Measurements from ENCODE around the gene KLHL29.

The KLHL29 gene

DNA sequence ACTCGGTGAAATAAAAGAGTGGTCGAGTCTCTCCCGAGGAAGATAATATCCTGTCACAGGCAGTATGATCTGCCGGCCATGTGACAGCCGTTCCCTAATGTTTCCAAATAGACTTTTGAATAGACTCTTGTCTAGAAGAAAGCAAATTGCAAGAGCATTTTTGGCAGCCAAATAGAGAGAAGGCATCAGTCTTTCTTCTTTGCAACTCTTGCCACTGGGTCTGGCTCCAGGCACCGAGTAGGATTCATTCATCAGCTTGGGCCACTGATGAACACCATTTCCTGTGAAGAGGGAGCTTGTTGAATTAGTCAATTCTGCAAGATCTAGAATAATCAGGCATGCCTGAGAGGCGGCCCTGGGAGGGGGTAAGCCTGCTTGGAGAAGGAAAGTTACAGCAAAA, 165.6 kb downstream of the KLHL29 start:
- DNase-seq (ENCODE audit: low read depth in 2 of 2): no peak

DNA sequence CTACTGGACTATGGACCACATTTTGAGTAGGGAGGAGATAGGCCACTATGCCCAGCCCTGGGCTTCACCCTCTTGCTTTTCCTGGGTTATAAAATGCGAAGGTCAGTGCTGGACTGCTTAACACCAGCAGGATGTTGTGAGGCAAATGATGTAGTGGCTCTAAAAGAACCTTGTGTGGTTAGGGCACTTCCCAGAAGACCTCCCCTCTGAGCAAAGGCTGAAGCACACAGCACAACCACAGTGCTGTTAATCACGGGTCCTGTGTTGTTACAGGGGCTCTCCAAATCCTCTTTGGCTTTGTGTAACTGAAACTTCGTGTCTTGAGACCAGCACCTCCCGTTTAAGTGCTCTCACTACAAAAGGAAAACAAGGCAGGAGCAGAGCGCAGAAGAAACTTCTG, 166.9 kb downstream of the KLHL29 start:
- no peak for DNase-seq (ENCODE audit: low read depth in 2 of 2)

DNA sequence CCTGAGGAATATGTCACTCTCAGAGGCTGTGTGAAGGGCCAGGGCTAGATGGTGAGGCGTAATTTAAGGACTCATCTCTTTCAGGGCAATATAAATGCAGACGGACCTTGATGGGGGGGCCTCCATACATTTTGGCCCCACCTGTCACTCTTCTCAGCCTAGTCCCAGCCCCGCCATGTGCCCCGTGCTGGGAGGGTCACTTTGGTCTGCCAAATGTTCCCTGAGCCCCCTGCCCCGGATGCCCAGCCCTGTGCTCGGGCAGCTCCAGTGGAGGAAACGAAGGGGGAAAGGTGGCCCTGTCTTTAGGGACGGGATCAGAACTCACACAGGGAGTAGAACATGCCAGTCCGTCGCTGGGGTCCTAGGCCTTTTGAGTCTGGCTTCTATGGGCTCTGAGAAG, 168.6 kb downstream of the KLHL29 start:
- DNase-seq (ENCODE audit: low read depth in 2 of 2): no peak

DNA sequence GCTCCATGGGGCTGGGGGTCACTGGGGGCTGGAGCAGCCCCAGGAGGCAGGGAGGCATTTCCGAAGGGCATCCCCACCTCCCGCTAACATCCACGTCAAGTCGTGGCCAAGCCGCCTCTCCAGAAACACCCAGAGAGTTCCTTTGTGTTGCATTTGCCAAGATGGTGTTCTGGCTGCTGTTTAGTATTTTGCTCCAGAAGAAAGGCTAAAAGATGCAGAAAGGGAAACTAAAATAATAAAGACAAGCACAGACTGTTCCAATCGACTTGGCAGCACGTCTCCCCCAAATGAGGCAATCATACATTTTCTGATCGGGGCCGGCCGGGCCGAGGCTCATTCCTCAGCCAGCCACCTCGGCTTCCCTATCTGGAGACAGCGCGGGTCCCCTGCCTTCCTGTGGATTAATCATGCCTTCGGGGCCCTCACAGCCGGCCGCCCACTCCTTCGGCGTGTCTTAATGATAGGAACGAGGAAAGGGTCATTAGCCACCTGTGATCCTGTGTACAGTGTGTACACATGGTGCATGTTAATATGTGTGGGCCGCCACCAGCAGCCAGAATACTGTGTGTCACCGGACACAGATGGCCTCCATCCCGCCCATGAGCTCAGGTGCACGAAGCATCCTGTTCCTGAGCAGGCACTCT, 169.2 kb downstream of the KLHL29 start:
- no peak for DNase-seq (ENCODE audit: low read depth in 2 of 2)

DNA sequence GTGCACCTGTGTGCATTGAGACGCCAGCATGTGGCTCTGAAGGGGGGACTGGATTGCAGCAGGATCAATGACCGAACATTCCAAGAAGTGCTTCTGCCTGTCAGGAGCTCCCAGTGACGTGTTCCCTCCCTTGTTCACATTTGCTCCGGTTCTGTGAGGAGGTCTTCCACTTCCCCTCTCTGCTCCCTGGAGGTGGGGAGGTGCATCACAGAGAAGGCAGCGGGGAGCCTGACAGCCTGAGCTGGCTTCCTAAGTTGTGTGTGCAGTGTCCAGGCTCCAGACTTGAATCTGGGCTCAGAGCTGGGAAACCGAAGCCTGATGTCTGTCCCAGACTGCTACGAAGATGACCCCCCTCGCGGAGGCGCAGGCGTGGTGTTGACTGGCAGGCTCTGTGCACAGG, 171.0 kb downstream of the KLHL29 start:
- DNase-seq (ENCODE audit: low read depth in 2 of 2): no peak

DNA sequence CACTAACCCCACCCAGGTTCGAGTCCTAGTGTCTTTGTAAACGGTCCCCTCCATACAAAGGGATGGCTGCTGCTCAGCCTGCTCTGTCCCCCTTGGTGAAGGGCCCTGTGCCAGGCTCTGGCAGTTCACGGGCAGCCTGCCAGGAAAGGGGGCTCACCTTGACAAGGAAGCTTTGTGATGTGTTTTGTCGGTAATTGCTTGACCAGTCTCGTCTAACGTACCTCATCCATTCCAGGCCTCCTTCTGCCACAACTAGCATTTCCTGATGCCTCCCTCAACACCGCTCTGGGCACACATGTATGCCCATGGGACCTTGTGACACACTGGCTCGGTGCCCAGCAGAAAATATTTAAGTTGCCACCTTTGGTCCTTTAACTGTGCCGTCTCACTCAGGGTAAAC, 171.9 kb downstream of the KLHL29 start:
- DNase-seq (ENCODE audit: low read depth in 2 of 2): no peak

DNA sequence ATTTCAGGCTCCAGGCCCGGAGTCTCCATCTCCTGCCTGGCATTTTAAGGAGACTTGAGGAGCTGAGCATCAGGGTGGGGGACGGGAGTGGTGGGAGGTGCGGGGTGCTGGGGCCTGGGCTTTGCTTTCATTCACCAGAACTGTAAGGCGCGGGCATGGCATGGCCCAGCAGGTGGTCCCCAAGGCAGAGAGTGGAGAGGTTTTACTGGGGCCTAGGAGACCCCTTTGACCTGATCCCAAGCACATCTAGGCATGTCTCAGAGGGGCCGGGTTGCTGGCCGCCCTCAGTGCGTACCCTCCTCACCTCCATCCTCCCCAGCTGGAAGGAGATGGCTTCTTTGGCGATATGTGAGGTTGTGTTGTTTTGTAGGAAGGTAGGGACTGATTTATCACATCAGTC, 172.5 kb downstream of the KLHL29 start:
- no peak for DNase-seq (ENCODE audit: low read depth in 2 of 2)

DNA sequence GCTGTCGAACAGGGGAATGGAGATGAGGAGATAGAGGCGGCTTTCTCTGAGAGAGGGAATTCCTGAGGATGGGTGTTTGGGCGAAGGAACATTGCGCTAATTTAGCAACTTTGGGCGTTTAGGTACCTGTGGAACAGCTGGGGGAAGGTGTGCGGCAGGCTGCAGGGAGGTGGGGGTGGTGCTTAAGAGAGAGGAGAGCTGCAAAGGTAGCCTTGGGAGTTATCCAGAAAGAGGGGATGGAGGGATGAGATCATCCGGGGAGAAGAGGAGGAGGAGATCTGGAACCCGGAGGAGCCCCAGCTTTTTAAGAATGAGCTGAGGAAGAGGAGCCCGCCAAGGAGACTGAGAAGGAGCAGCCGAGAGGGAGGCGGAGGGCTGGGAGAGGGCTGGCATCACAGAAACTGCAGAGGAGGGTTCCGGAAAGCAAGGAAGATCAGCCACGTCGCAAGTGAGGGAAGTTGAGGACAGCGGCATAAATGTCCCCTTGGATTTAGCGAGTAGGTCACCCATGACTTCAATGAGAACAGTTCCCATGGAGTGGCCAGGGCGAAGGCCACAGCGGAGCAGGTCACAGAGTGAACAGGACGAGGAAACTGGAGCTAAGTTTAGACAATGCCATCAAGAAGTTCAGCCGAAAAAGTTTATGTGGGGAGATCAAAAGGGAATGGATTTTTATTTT, 174.7 kb downstream of the KLHL29 start:
- DNase-seq (ENCODE audit: low read depth in 2 of 2): no peak

DNA sequence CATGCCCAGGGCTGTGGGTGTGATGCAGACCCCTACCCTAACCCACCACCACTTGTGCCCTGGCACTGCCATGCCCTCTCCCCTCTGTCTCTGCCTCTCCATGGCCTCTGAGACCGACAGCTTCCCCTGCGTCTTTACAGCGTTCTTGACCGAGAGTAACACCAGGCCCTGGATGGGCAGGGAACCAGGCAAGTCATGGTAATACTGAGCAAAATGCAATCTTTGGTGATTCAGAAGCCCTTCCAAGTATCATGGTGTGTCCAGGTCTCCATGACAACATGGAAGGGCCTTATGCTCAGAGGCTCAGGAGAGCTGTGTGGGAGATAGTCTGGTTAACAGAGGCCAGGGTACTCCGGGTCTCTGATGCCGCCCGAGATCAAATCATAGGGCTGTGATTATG, 176.1 kb downstream of the KLHL29 start:
- DNase-seq (ENCODE audit: low read depth in 2 of 2): no peak

DNA sequence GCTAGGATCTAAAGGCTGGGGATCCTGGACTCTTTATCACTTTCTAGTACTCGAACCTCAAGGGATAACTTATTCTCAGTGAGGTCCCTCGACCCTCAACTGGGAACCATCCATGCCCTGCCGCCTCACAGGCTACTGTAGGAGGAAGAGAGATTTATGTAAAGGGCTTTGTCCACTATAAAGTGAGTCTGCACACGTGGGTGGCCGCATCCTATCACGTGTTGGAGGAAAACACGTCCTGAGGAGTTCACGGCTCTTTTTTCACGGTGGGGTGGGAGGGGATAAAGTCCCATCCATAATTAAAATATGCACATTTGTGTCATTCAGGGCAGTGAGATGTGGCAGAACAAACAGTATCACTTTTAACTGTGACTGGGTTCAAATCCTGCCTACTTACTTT, 176.6 kb downstream of the KLHL29 start:
- no peak for DNase-seq (ENCODE audit: low read depth in 2 of 2)

DNA sequence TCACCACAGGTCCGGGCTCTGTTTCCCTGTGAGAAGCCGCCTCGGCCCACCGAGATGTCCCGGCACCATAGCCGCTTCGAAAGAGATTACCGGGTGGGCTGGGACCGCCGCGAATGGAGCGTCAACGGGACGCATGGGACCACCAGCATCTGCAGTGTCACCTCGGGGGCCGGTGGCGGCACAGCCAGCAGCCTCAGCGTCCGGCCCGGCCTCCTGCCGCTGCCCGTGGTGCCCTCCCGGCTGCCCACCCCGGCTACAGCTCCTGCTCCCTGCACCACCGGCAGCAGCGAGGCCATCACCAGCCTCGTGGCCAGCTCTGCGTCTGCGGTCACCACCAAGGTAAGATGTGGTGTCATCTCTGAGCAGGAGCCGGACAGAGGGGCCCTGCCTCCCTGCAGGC, 177.2 kb downstream of the KLHL29 start:
- no peak for DNase-seq (ENCODE audit: low read depth in 2 of 2)

DNA sequence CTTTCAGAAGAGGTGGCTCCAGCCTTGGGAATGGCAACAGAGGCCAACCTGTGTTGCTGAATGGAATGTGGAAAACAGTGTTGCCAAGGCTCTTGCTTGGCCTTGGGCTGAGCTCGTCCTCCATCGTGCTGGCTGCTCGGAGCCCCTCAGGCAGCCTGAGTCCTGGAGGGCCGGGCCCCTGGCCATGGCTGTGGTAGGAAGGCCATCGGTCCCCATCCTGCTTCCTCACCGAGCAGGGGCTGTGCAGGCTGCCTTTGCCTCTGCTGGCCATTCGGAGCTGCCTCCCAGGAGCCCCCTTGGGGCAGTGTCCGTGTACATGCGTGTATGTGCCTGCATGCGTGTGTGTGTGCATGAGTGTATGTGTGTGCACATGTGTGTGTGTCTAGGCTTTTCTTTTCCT, 178.2 kb downstream of the KLHL29 start:
- DNase-seq (ENCODE audit: low read depth in 2 of 2): no peak

DNA sequence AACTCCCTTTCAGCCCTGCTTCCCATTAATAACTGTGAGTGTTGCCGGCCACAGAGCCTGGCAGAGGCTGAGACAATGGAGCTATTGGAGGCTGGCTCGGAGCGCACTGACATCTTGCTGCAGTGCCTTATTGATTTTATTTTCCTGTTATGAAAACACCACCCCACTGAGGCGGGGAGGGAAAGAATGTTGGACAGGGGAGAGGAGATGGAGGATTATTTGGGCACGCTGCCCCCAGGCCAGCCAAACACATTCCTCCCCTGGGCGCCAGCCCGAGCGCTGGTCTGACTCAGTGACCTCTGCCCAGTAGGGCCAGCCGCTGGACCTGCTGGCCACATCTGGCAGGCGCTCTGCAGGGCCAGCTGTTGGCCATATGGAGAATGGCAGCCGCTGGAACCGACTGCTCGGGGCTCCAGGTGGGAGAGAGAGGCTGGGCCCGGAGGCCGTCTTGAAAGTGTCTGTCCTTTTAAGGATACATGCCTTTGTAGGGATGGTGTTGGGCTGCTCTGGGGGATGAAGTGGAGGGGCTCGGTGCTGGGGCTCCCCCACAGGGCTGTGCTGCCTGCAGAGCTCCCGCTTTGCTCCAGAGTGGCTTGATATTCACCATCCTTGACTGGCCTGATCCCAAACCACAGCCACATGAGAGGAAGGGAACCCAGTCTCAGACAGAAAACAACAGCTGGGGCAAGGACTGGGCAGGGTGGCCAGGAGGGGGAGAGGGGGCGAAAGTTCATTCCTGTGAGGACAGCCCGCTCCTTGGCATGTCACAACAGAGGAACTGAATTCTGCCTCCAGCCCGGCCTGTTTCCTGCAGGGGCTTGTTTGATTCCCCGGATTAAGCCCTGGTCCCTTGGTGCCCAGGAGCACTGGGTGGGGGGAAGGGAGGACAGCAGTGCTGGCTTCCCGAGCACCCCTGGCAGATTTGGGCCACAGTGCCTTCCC, 179.0 kb downstream of the KLHL29 start:
- DNase-seq (ENCODE audit: low read depth in 2 of 2): no peak

DNA sequence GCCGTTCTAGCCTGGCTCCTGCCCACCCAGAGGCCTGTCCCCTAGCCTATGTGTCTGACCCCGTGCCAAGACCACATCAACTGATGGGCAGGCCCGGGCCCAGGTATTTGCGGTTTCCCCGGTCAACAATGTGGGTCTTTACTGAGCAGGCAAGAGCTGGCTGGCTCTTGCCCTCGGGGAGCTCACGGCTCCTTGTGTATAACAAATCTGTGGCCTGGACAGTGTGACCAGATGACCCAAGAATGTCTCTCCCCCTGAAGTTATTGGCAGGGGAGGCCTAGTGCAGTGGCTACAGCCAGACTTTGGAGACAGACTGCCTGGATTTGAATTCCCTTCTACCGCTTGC, 179.6 kb downstream of the KLHL29 start:
- DNase-seq (ENCODE audit: low read depth in 2 of 2): no peak

DNA sequence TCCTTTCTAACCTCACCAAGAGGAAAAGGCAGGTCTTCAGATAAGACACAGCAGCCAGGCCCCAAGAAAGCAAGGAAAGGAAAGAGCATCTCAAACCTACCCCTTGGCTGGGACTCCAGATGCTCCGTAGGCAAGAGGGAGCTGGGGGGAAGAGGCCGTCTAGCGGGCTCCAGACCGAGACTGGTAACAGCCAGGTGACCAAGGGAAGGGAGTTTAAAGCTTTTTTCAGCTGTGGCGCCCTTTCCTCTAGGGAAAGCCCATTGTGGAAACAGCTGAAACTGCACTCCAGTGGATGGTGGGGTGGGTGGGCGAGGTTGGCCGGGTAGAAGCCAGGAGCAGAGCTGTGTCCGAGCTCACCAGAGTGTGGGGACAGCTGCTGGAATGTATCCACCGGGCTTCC, 180.4 kb downstream of the KLHL29 start:
- DNase-seq (ENCODE audit: low read depth in 2 of 2): no peak

DNA sequence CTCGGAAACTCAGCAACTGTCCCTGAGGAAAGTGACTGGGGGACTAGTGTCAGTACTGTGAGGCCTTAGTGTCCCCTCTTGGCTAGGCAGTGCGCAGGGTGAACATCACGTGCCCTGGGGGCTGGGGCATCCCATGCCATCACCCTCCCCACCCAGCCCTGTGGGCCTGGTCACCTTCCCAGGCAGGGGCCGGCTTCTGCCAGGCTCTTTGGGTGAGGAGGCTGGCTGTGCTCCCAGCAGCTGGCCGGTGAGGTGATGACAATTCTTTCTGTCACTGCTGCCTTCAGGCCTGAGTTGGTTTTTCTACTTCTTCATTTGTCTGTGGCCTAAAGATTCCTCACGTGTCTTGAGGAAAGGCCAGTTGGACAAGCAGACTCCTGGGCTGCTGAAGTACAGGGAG, 180.8 kb downstream of the KLHL29 start:
- no peak for DNase-seq (ENCODE audit: low read depth in 2 of 2)

DNA sequence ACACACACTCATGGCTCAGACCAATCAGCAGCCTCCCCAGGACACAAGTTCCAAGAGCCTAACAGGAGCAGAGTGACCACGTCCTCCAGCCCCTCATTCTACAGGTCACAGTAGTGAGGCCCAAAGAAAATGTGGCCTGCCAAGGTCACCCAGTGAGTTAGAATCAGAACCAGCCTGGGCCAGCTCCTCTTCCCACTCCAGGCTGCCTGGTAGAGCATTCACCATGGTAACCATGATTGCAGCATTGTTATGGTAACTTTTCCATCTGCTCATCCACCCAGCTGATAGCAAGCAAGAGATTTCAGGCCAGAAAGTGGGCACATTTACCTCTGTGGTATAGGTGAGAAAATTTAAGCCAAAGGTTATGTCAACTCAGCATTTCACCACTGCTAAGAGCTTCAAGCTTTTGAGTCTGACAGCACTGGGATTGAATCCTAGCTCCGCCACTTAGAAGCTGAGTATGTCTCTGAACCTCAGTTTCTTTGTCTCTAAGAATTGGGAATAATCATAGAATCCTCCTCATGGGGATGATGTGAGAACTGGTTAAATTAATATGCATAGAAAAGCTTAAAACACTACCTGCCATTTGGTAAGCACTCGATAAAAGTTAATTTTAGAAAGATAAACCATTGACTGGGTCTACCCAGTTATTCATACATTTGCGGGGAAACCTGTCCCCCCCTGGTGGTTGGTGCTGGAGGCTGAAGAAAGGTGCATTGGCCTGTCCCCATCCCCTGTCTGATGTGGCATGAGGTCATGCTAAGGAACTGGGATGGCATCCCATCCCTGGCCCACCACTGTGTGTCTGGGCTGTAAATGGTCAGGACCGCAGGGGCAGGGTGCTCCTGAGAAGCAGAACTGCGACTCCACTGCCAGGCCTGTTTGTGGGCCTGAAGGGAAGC, 181.5 kb downstream of the KLHL29 start:
- DNase-seq (ENCODE audit: low read depth in 2 of 2): no peak

DNA sequence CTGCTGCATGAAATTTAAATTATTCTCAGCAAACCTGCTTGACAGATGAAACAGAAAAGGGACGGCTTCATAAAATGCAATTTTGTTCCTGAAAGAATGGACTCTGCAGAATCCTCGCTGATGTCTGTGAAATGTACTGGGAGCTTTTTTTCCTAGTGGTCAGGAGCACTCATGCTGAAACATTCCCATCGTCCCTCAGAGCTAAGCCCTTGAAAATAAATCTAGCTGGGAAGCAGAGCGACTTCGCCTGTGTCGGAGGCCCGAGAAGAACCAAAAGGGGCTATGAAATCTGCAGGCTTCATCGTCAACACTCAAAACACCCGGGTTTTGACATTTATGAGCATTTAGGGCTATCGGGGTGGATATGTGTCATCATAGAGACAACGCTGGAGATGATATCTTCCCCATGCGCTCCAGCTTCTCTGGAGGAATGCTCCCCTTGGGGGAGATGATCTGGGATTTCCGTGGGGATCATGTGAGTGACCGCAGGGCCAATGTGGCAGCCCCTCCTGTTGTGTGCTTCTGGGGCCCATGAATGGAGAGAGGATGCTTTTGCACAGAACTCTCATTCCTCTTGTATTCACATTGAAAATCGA, 182.3 kb downstream of the KLHL29 start:
- no peak for DNase-seq (ENCODE audit: low read depth in 2 of 2)

DNA sequence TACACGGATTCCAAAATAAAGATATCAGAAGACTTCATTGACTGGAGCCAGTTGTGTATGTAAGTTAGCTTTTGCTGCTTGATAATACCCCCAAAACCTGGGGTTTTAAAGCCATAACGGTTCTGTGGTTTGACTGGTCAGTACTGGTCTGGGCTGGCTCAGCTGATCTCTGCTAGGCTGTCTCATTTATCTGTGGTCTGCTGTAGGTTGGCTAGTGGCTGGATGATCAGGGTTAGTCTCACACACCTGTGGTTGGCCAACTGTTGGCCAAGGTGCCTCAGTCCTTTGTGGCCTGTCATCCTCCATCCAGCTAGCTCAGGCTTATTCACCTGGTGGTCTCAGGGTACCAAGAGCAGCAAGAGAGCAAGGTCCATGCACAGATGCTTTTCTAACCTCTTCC, 183.2 kb downstream of the KLHL29 start:
- no peak for DNase-seq (ENCODE audit: low read depth in 2 of 2)

DNA sequence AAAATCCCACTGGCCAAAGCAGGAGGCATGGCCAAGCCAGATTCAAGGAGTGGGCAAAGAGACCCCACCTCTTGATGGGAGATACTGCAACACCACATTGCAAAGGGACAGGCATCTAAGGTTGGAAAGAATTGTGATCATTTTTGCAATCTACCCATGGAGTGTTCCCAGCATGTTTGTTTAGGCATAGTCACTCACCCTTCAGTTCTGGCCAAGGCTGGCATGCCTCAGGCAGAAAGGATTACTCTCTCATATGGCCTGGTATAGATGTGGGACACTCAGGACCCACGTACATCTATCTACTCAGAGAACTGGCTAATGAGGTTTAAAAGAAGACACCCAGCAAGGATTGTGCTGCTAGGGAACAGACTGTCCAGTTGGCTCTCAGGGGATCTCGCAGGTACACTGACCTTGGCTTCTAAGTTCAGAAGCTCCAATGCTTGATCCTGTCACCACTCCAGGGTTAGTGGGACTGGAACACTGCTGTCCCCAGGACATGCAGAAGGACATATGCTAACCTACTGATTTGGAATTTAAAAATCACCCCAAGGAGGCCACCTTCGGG, 183.7 kb downstream of the KLHL29 start:
- DNase-seq (ENCODE audit: low read depth in 2 of 2): no peak

DNA sequence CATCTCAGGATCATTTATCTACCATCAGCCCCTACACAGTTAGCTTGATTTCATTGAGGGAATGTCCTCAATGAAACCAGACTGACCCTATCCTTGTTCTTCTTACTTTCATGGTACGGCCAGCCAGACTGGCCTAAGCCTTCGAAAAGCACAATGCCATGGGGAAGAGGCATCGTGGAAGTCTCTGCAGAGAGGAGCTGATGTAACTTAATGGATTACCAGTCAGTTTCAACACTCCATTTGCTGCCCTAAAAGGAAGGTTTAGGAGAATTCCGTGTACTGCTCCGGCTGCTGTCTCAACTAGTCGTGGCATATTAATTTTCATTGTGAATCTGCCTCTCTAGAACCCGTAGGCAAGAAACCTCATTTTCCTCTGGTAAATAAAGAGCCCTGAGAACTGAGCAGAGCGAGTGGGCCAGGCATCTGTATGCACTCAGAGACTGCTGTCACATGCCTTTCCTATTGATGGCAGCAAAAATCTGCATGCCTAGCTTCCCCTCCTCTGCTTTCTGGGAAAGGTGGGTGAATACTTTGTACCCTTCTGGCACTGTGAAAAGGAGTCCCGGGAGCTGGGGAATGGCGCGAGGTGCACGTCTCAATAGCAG, 184.9 kb downstream of the KLHL29 start:
- DNase-seq (ENCODE audit: low read depth in 2 of 2): no peak

All from stimulated activated CD8-positive, alpha-beta memory T cell treated with anti-CD3 and anti-CD28 coated beads, Interleukin-2, amount 100 ng/mL, for 1 hour (primary cell).